Natural killer cell (primary cell): ENCODE measurements around the gene BUD23. TPM values are rescaled to one million over a fixed set of nuclear protein-coding genes. Genes with fewer than 3 reads are reported as not detected.

Source experiments
- ATAC-seq, 3 donors: fragments of 150-1000 bp in 2 of 3; fragments of 200-7000 bp in 1 of 3; cut with Tn5 transposase; 1 replicate in 1 of 3; 2 replicates in 2 of 3; pipeline ENCODE4 v1.10.0; 2021; ENCODE audit warnings: mild to moderate bottlenecking in 2 of 3, moderate library complexity in 2 of 3
- DNase-seq, 2 donors: peaks; one replicate each; pipeline versions ENCODE4 v3.0.0 to v3.0.0-alpha.2; 2013 to 2021; ENCODE audit warnings: mixed read lengths in 1 of 2
- H3K27ac ChIP-seq: one replicate; pipeline ENCODE4 v1.5.1; 2013; ENCODE audit warnings: mild to moderate bottlenecking, low read length
- H3K27me3 ChIP-seq: one replicate; pipeline ENCODE4 v1.6.1; 2013; ENCODE audit warnings: low read length; ENCODE audit not compliant: control insufficient read depth, insufficient read depth
- H3K36me3 ChIP-seq: one replicate; pipeline ENCODE4 v1.6.1; 2013; ENCODE audit warnings: low read length; ENCODE audit not compliant: control insufficient read depth, insufficient read depth
- H3K4me1 ChIP-seq: one replicate; pipeline ENCODE4 v1.6.1; 2013; ENCODE audit warnings: low read length; ENCODE audit not compliant: control insufficient read depth, insufficient read depth
- H3K4me3 ChIP-seq: one replicate; pipeline ENCODE4 v1.5.1; 2013; ENCODE audit warnings: low read length
- H3K9me3 ChIP-seq: one replicate; pipeline ENCODE4 v1.6.1; 2013; ENCODE audit warnings: low read length; ENCODE audit not compliant: control insufficient read depth, insufficient read depth
- H3K27ac Mint-ChIP-seq, 2 donors: one replicate each; pipeline ENCODE4 v1.8.0; 2022; ENCODE audit warnings: mild to moderate bottlenecking in 2 of 2, mixed read lengths in 2 of 2, moderate library complexity in 1 of 2
- H3K27me3 Mint-ChIP-seq, 2 donors: one replicate each; pipeline ENCODE4 v1.8.0; 2022; ENCODE audit warnings: low read depth in 2 of 2, mixed read lengths in 2 of 2
- H3K36me3 Mint-ChIP-seq: one replicate; pipeline ENCODE4 v1.8.0; 2022; ENCODE audit warnings: mixed read lengths
- H3K4me1 Mint-ChIP-seq, 2 donors: one replicate each; pipeline ENCODE4 v1.8.0; 2022; ENCODE audit warnings: mixed read lengths in 2 of 2
- H3K4me3 Mint-ChIP-seq: one replicate; pipeline ENCODE4 v1.8.0; 2022; ENCODE audit warnings: mild to moderate bottlenecking, moderate library complexity, mixed read lengths
- H3K9me3 Mint-ChIP-seq, 2 donors: one replicate each; pipeline ENCODE4 v1.8.0; 2022; ENCODE audit warnings: mixed read lengths in 2 of 2
- WGBS: methylation state at CpG from one replicate; pipeline ENCODE4 v1.1.7; 2013; ENCODE audit warnings: missing lambda C conversion rate; ENCODE audit not compliant: insufficient coverage; 5-methylcytosine and 5-hydroxymethylcytosine counted together
- intact Hi-C: fragments of 100-400 bp; cut with micrococcal nuclease; formaldehyde crosslinking; loops from one replicate; pipeline ENCODE4 v1.14.2; 2022
- total RNA-seq, 4 donors: library from RNA; stranded (reverse); fragments of 120-200 nt in 1 of 4; gene quantifications; one replicate each; pipeline versions ENCODE4 v1.2.3 to v1.2.4, GENCODE V29; 2013 to 2022
- TF ChIP-seq, protein P1 (sequence below): fragments of 200-600 bp; IDR thresholded peaks from one replicate; pipeline ENCODE4 v1.8.0; 2022; ENCODE audit warnings: antibody characterized with exemption

The BUD23 gene
- total RNA-seq, 3 donors from 2014 or later (not counting 1 experiment from before 2014, with no cell fraction given) = 93.1 to 101 (median 94.2) TPM

- no peaks in the 10 kb centered on the region for H3K9me3 Mint-ChIP-seq
These were observed 39.4 kb downstream of the BUD23 start for GRCh38 chr7:73722785-73723184.

DNA sequence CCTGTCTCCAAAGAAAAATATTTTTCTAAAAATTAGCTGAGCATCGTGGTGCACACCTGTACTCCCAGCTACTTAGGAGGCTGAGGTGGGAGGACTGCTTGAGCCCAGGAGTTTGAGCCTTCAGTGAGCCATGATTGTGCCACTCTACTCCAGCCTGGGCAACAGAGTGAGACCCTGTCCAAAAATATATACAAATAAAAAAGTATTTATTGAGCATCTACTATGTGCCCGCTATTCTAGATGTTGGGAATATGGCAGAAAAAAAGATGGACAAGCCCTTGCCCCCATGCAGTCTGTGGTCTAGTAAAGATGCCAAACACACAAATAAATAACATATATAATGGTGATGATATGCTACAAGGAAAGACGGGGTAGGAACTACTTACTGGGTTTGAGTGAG, 40.4 kb downstream of the BUD23 start:
- Histone ChIP-seq H3K27me3 (peaks cover 5% of the 10 kb centered on the region), H3K4me1 (peaks cover 9% of the 10 kb centered on the region), H3K36me3 (no peaks in the 10 kb centered on the region), H3K9me3 (no peaks in the 10 kb centered on the region), H3K27ac (no peak overlapping the region), H3K4me3 (no peak overlapping the region)
- Mint-ChIP-seq H3K27me3 (peaks cover 8 to 10% of the 10 kb centered on the region in 2 donors), H3K4me3 (no peak overlapping the region), H3K27ac (no peak overlapping the region), H3K36me3 (no peaks in the 10 kb centered on the region), H3K9me3 (no peaks in the 10 kb centered on the region), H3K4me1 (peaks cover 7% of the 10 kb centered on the region in 2 donors)
- intact Hi-C loops = no loop called here
- no peak for DNase-seq
- TF ChIP-seq, protein P1, sequence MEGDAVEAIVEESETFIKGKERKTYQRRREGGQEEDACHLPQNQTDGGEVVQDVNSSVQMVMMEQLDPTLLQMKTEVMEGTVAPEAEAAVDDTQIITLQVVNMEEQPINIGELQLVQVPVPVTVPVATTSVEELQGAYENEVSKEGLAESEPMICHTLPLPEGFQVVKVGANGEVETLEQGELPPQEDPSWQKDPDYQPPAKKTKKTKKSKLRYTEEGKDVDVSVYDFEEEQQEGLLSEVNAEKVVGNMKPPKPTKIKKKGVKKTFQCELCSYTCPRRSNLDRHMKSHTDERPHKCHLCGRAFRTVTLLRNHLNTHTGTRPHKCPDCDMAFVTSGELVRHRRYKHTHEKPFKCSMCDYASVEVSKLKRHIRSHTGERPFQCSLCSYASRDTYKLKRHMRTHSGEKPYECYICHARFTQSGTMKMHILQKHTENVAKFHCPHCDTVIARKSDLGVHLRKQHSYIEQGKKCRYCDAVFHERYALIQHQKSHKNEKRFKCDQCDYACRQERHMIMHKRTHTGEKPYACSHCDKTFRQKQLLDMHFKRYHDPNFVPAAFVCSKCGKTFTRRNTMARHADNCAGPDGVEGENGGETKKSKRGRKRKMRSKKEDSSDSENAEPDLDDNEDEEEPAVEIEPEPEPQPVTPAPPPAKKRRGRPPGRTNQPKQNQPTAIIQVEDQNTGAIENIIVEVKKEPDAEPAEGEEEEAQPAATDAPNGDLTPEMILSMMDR = no peak
- WGBS = 100% methylated on average over 1 of the region's 3 CpGs
- ATAC-seq = no peak

More at GRCh38 chr7:73722785-73723184, 39.4 kb downstream of the BUD23 start:
- Mint-ChIP-seq H3K27ac (no peak overlapping the region), H3K36me3 (no peaks in the 10 kb centered on the region), H3K27me3 (peaks cover 0 to 5% of the 10 kb centered on the region in 2 donors), H3K4me3 (no peak overlapping the region), H3K4me1 (peaks cover 13 to 16% of the 10 kb centered on the region in 2 donors)
- Histone ChIP-seq H3K4me3 (no peak overlapping the region), H3K27me3 (peaks cover 2% of the 10 kb centered on the region), H3K27ac (no peak overlapping the region), H3K36me3 (no peaks in the 10 kb centered on the region), H3K4me1 (peaks cover 19% of the 10 kb centered on the region), H3K9me3 (no peaks in the 10 kb centered on the region)
- DNase-seq = no peak
- TF ChIP-seq, protein P1 = no peak
- ATAC-seq = no peak
- intact Hi-C loops = no loop called here
- 62% methylated on average over 6 of the region's 6 CpGs for WGBS

DNA sequence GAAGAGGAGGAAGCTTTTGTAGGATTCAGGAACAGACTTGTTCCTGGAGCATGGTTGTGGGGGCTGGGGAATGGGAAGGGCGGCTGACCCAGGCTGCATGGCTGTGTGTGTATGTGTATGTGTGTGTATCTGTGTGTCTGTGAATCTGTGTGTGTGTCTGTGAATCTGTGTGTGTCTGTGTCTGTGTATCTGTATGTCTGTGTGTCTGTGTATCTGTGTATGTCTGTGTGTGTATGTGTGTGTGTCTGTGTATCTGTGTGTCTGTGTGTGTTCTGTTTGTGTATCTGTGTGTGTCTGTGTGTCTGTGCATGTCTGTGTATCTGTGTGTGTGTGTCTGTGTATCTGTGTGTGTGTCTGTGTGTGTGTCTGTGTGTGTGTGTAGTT, 42.7 kb downstream of the BUD23 start:
- Histone ChIP-seq H3K36me3 (no peaks in the 10 kb centered on the region), H3K27ac (no peak overlapping the region), H3K4me3 (no peak overlapping the region), H3K27me3 (peaks cover 5% of the 10 kb centered on the region), H3K9me3 (no peaks in the 10 kb centered on the region), H3K4me1 (no peaks in the 10 kb centered on the region)
- no peak overlapping the region for H3K4me3 Mint-ChIP-seq
- no peak overlapping the region for H3K27ac Mint-ChIP-seq
- WGBS = 89% methylated on average over 1 of the region's 1 CpG
- H3K4me1 Mint-ChIP-seq = no peaks in the 10 kb centered on the region
- intact Hi-C loops = loop anchor here (5.0 kb wide), 1 partner anchor 204 kb away; the partner anchor contains the start of gene BAZ1B
- no peaks in the 10 kb centered on the region for H3K36me3 Mint-ChIP-seq
- no peak for DNase-seq
- H3K27me3 Mint-ChIP-seq = peaks cover 11 to 12% of the 10 kb centered on the region in 2 donors
- TF ChIP-seq, protein P1 = peak; percentile 3
- ATAC-seq = peak; percentile 10 to 18 (median 17)
- no peaks in the 10 kb centered on the region for H3K9me3 Mint-ChIP-seq

GRCh38 chr7:73727952-73728351, 44.6 kb downstream of the BUD23 start:
- Histone ChIP-seq H3K27ac (no peak overlapping the region), H3K4me1 (no peaks in the 10 kb centered on the region), H3K27me3 (peaks cover 5% of the 10 kb centered on the region), H3K36me3 (no peaks in the 10 kb centered on the region), H3K4me3 (no peak overlapping the region), H3K9me3 (no peaks in the 10 kb centered on the region)
- H3K27me3 Mint-ChIP-seq = peaks cover 11 to 12% of the 10 kb centered on the region in 2 donors
- ATAC-seq (no peak), DNase-seq (no peak)
- H3K4me1 Mint-ChIP-seq = no peaks in the 10 kb centered on the region
- no peaks in the 10 kb centered on the region for H3K36me3 Mint-ChIP-seq
- H3K9me3 Mint-ChIP-seq = no peaks in the 10 kb centered on the region
- intact Hi-C loops = loop anchor here (5.0 kb wide), 1 partner anchor 206 kb away; the partner anchor contains the start of gene BAZ1B
- TF ChIP-seq, protein P1 = no peak
- no peak overlapping the region for H3K4me3 Mint-ChIP-seq
- WGBS = 68% methylated on average over 3 of the region's 3 CpGs
- no peak overlapping the region for H3K27ac Mint-ChIP-seq
